GM23248 (cell line): Measurements from ENCODE around the gene TRA2B. TPM values are rescaled to one million over a fixed set of nuclear protein-coding genes. Genes with fewer than 3 reads are reported as not detected.
"Not testable (repeated sequence)": the region's sequence is repeated elsewhere in the genome, so short reads cannot be mapped to it uniquely, and the experiment has no call there.

Experiments used
- DNase-seq: peaks from one replicate; pipeline ENCODE4 v3.0.0-alpha.2; 2015
- H2AFZ ChIP-seq: fragments of 200-600 bp; sonication (generic); 2 replicates; pipeline ENCODE4 v1.6.1; 2016; ENCODE audit warnings: antibody characterized with exemption
- H3F3A ChIP-seq: fragments of 200-600 bp; sonication (generic); 2 replicates; pipeline ENCODE4 v1.6.1; 2016; ENCODE audit warnings: mild to moderate bottlenecking, antibody characterized with exemption, mixed run types; ENCODE audit not compliant: insufficient read depth
- H3K27ac ChIP-seq: fragments of 200-600 bp; sonication (generic); 2 replicates; pipeline ENCODE4 v1.5.1; 2016; ENCODE audit warnings: mild to moderate bottlenecking
- H3K27me3 ChIP-seq: fragments of 200-600 bp; sonication (generic); replicated peaks from 2 replicates; pipeline ENCODE4 v1.6.1; 2016; ENCODE audit warnings: mild to moderate bottlenecking; ENCODE audit not compliant: insufficient read depth
- H3K36me3 ChIP-seq: fragments of 200-600 bp; sonication (generic); 2 replicates; pipeline ENCODE4 v1.6.1; 2016; ENCODE audit warnings: low read depth, mild to moderate bottlenecking
- H3K4me1 ChIP-seq: fragments of 200-600 bp; sonication (generic); 2 replicates; pipeline ENCODE4 v1.6.1; 2016; ENCODE audit warnings: mild to moderate bottlenecking; ENCODE audit not compliant: insufficient read depth
- H3K4me2 ChIP-seq: fragments of 200-600 bp; sonication (generic); one replicate; pipeline ENCODE4 v1.6.1; 2016; ENCODE audit warnings: mild to moderate bottlenecking; ENCODE audit not compliant: unreplicated experiment
- H3K4me3 ChIP-seq: fragments of 200-600 bp; sonication (generic); 2 replicates; pipeline ENCODE4 v1.5.1; 2016; ENCODE audit warnings: mild to moderate bottlenecking
- H3K79me2 ChIP-seq: fragments of 200-600 bp; sonication (generic); 2 replicates; pipeline ENCODE4 v1.6.1; 2016; ENCODE audit warnings: mild to moderate bottlenecking; ENCODE audit not compliant: insufficient read depth
- H3K9ac ChIP-seq: fragments of 200-600 bp; sonication (generic); 2 replicates; pipeline ENCODE4 v1.6.1; 2016; ENCODE audit warnings: mild to moderate bottlenecking
- H3K9me2 ChIP-seq: fragments of 200-600 bp; sonication (generic); 2 replicates; pipeline ENCODE4 v1.6.1; 2016; ENCODE audit warnings: mixed run types, mild to moderate bottlenecking, moderate library complexity; ENCODE audit not compliant: insufficient read depth
- H3K9me3 ChIP-seq: fragments of 200-600 bp; sonication (generic); one replicate; pipeline ENCODE4 v1.6.1; 2017; ENCODE audit warnings: low read depth
- H4K20me1 ChIP-seq: fragments of 200-600 bp; sonication (generic); 2 replicates; pipeline ENCODE4 v1.6.0; 2016; ENCODE audit not compliant: insufficient read depth
- EZH2 ChIP-seq: fragments of 200-600 bp; sonication (generic); IDR thresholded peaks from 2 replicates; pipeline ENCODE4 v1.6.1; 2018; ENCODE audit warnings: antibody characterized with exemption, mild to moderate bottlenecking; ENCODE audit not compliant: insufficient read depth, poor library complexity, severe bottlenecking
- EZH2phosphoT487 ChIP-seq: fragments of 200-600 bp; sonication (generic); IDR thresholded peaks from 2 replicates; pipeline ENCODE4 v1.6.1; 2018; ENCODE audit warnings: antibody characterized with exemption, moderate library complexity, mild to moderate bottlenecking, low read depth; ENCODE audit not compliant: insufficient read depth
- WGBS, 2 experiments: methylation state at CpG; one replicate each; pipeline ENCODE4 v1.1.6; 2015 to 2017; ENCODE audit warnings: low lambda C conversion rate in 2 of 2, low coverage in 1 of 2; ENCODE audit errors: missing lambda C conversion rate in 2 of 2; 5-methylcytosine and 5-hydroxymethylcytosine counted together
- in situ Hi-C: fragments of 300-500 bp; cut with MboI; formaldehyde crosslinking; loops from 2 replicates; pipeline ENCODE4 v1.15.0; 2020
- polyA plus RNA-seq: library from polyadenylated mRNA; unstranded; fragments of >200 nt; fragmentation: Nextera tagmentation; extraction: Ambion mirVana; gene quantifications from 2 replicates; pipeline ENCODE4 v1.2.1, GENCODE V29; 2016
- total RNA-seq: library from RNA; depleted of rRNA; stranded (reverse); fragments of >200 nt; shearing (Covaris generic); gene quantifications from 2 replicates; pipeline ENCODE4 v1.2.3, GENCODE V29; 2014

TRA2B gene
- total and polyA plus RNA-seq, 2 experiments from 2014 or later: 111 to 138 TPM

DNA sequence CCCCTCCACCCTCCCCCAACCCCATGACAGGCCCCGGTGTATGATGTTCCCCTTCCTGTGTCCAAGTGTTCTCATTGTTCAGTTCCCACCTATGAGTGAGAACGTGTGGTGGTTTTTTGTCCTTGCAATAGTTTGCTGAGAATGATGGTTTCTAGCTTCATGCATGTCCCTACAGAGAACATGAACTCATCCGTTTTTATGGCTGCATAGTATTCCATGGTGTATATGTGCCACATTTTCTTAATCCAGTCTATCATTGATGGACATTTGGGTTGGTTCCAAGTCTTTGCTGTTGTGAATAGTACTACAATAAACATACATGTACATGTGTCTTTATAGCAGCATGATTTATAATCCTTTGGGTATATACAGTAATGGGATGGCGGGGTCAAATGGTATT, 27.9 kb downstream of the TRA2B start:
- H3K4me1 ChIP-seq, H3K27me3 ChIP-seq, H3K4me3 ChIP-seq, H3K9me2 ChIP-seq, DNase-seq, H4K20me1 ChIP-seq, H3K9me3 ChIP-seq, H3K4me2 ChIP-seq, H3K9ac ChIP-seq, H3K79me2 ChIP-seq, H2AFZ ChIP-seq, H3K27ac ChIP-seq, in situ Hi-C loops: not testable (repeated sequence)
- WGBS, 2 experiments: 96% methylated on average over 4 of the region's 4 CpGs
- Histone ChIP-seq H3K36me3 (peaks cover 20% of the 10 kb centered on the region), H3F3A (peaks cover 58% of the 10 kb centered on the region)

DNA sequence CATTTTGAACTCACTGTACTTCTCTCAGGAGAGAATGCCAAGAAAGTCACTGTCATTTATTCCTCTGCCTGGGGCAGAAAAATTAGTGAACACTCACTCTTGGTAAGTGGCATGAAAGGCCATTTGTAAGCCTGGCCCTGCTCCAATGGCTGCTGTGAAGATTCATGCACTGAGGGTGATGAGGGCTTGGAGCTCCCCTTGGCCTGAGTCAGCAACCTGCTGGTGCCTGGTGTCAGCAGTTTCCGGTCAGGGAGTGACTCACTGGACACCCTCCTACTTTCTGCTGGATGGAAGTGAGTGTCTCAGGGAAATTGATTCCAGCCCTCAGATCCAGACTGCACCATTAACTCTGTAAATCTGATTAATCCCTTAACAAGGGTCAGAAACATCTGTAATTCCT, 37.6 kb downstream of the TRA2B start:
- H3K27ac ChIP-seq: peak overlapping the region; percentile 43
- H3K9me2 ChIP-seq: no peaks in the 10 kb centered on the region
- peak overlapping the region; percentile 51 for H3K4me2 ChIP-seq
- no peak overlapping the region for H3K4me3 ChIP-seq
- H4K20me1 ChIP-seq: no peaks in the 10 kb centered on the region
- in situ Hi-C loops: no loop called here
- no peak overlapping the region for H3K9ac ChIP-seq
- WGBS, 2 experiments: 0% methylated on average over 1 of the region's 1 CpG
- no peaks in the 10 kb centered on the region for H3K79me2 ChIP-seq
- peaks cover 4% of the 10 kb centered on the region for H3K4me1 ChIP-seq
- H3K36me3 ChIP-seq: no peaks in the 10 kb centered on the region
- no peak overlapping the region for H2AFZ ChIP-seq
- no peaks in the 10 kb centered on the region for H3K9me3 ChIP-seq
- no peaks in the 10 kb centered on the region for H3K27me3 ChIP-seq
- peaks cover 9% of the 10 kb centered on the region; the same call in 1 of the 2 replicates for H3F3A ChIP-seq
- TF ChIP-seq EZH2phosphoT487 (no peak), EZH2 (no peak)
- peak; percentile 99 for DNase-seq

DNA sequence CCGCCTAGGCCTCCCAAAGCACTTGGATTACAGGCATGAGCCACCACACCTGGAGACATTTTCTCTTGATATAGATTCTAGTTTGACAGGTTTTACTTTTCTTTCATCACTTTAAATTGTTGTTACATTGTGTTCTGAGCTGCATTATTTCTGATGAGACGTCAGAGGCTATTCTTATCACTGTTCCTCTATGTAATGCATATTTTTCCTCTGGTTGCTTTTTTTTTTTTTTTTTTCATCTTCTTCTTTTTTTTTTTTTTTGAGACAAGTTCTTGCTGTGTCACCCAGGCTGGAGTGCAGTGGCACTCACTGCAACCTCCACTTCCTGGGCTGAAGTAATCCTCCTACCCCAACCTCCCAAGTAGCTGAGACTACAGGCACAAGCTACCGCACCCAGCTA, 41.2 kb downstream of the TRA2B start:
- no peaks in the 10 kb centered on the region for H3K36me3 ChIP-seq
- no peaks in the 10 kb centered on the region for H3K79me2 ChIP-seq
- WGBS, 2 experiments: 93 to 100% methylated on average over 3 of the region's 3 CpGs
- H4K20me1 ChIP-seq: no peaks in the 10 kb centered on the region
- H2AFZ ChIP-seq: no peak overlapping the region
- H3K9ac ChIP-seq: no peak overlapping the region
- no peak overlapping the region for H3K4me3 ChIP-seq
- H3K9me2 ChIP-seq: no peaks in the 10 kb centered on the region
- no peak for DNase-seq
- no peak overlapping the region for H3K27ac ChIP-seq
- H3K9me3 ChIP-seq: no peaks in the 10 kb centered on the region
- peaks cover 4% of the 10 kb centered on the region for H3K4me1 ChIP-seq
- no peak for TF ChIP-seq EZH2
- TF ChIP-seq EZH2phosphoT487: no peak
- in situ Hi-C loops: no loop called here
- peaks cover 9% of the 10 kb centered on the region; the same call in 1 of the 2 replicates for H3F3A ChIP-seq
- H3K27me3 ChIP-seq: no peaks in the 10 kb centered on the region
- no peak overlapping the region for H3K4me2 ChIP-seq

DNA sequence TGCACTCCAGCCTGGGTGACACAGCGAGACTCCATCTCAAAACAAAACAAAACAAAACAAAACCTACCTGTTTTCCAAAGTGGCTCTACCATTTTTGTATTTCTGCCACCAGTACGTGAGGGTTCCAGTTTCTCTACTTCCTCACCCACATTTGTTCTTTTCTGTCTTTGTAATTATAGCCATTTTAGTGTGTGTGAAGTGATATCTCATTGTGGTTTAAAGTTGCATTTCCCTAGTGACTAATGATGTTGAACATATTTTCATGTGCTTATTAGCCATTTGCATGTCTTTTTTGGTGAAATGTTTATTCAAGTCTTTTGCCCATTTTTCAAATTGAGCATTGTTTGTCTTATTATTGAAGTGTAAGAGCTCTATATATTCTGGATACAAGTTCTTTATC, 50.7 kb downstream of the TRA2B start:
- in situ Hi-C loops: no loop called here
- WGBS, 2 experiments: 52 to 54% methylated on average over 2 of the region's 2 CpGs
- H3K4me1 ChIP-seq: no peaks in the 10 kb centered on the region

GRCh38 chr3:185884641-185885040, 53.2 kb downstream of the TRA2B start:
- Histone ChIP-seq H2AFZ (no peak overlapping the region), H3K9me2 (no peaks in the 10 kb centered on the region), H3K27ac (no peak overlapping the region), H3K9ac (no peak overlapping the region), H3K79me2 (no peaks in the 10 kb centered on the region), H3K4me3 (no peak overlapping the region), H4K20me1 (no peaks in the 10 kb centered on the region), H3K9me3 (no peaks in the 10 kb centered on the region), H3F3A (no peaks in the 10 kb centered on the region), H3K4me2 (no peak overlapping the region), H3K4me1 (no peaks in the 10 kb centered on the region), H3K36me3 (no peaks in the 10 kb centered on the region), H3K27me3 (no peaks in the 10 kb centered on the region)
- WGBS, 2 experiments: 6 to 17% methylated on average over 1 of the region's 1 CpG
- TF ChIP-seq EZH2 (no peak), EZH2phosphoT487 (no peak)
- in situ Hi-C loops: no loop called here
- no peak for DNase-seq

More for the DNA sequence above, 50.7 kb downstream of the TRA2B start:
- no peaks in the 10 kb centered on the region for H3K27me3 ChIP-seq
- H3K36me3 ChIP-seq: no peaks in the 10 kb centered on the region
- no peak overlapping the region for H3K4me2 ChIP-seq
- no peaks in the 10 kb centered on the region for H3K79me2 ChIP-seq
- no peaks in the 10 kb centered on the region for H4K20me1 ChIP-seq
- no peaks in the 10 kb centered on the region for H3K9me3 ChIP-seq
- no peak overlapping the region for H3K27ac ChIP-seq
- H2AFZ ChIP-seq: no peak overlapping the region
- H3K9me2 ChIP-seq: no peaks in the 10 kb centered on the region
- DNase-seq: peak; percentile 6
- no peak overlapping the region for H3K4me3 ChIP-seq
- no peak overlapping the region for H3K9ac ChIP-seq
- no peaks in the 10 kb centered on the region for H3F3A ChIP-seq
- no peak for TF ChIP-seq EZH2
- TF ChIP-seq EZH2phosphoT487: no peak
